HG02884 (cell line): ENCODE data around the gene ABHD17B.

Source experiments
- ATAC-seq: cut with Tn5 transposase; IDR thresholded peaks from one replicate; pipeline ENCODE4 v1.9.1; 2021; ENCODE audit warnings: mild to moderate bottlenecking, moderate library complexity; ENCODE audit not compliant: unreplicated experiment

ABHD17B gene

DNA sequence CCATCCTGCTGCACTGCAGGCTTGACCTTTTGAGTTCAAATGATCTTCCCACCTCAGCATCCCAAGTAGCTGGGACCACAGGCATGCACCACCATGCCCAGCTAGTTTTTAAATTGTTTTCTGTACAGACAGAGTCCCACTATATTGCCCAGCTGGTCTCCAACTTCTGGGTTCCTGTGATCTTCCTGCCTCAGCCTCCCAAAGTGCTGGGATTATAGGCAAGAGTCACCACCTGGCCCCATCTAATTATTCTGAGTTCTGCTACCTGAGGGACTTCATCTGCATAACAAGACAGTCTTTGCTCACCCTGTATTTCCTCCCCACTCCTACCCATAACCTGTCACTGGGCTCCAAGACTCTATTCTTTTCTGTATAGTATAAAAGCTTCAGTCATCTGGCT, 88.1 kb downstream of the ABHD17B start:
- ATAC-seq: no peak

DNA sequence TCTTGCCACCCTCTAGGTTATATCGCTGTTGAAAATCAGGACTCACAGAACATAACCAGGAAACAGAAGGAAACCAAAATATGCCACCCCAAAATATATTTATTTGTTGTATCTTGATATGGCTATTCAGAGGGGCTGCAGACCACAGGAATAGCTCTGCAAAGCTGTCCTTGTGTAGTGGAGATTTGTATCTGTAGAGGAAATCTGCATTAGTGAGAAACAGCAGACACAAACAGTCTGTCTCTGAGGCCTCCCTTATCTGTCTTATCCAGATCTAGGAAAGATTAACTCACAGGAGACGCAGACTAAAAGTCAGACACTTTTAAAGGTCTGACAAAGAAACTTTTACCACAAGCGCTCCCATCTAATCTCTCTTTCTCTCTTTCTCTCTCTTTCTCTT, 88.5 kb downstream of the ABHD17B start:
- ATAC-seq: no peak

DNA sequence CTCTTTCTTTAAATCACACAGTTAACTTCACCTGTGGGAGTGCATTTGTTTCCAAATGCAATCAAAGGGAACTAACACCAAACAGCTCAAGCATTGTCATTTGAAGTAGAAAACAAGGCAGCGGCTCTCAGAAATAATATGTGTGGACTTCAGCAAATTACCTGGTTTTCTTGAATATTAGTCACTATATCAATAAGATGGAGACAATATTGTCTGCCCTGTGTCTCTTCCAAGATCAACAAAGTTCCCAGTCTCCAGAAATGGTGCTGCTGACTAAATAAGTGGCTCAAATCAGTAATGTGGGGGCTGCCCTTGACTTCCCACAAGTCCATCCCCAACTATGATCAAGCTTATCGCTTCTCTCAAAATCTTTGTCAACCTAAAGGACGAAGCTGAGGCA, 89.6 kb downstream of the ABHD17B start:
- ATAC-seq: no peak

DNA sequence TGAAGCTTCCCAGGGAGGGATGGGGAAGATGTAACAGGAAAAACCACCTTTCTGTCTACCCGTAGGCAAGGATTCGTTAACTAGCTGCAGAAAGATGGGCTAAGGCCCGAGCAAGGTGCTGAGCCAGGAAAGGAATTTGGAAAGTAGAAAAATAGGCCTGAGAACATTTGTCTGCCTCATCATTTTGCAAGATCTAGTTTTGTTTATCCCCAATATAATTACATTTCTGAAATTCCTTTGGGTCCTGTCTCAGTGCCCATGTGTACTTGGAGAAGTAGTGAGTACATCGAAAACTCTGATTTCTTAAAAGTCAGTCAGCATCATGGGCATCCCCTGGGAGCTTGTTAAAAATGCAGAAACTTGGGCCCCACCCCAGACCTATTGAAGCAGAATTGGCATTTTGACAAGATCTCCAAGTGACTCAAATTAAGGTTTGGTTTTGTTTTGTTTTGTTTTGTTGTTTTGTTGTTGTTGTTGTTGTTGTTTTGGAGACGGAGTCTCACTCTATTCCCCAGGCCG, 90.5 kb downstream of the ABHD17B start:
- ATAC-seq: no peak

DNA sequence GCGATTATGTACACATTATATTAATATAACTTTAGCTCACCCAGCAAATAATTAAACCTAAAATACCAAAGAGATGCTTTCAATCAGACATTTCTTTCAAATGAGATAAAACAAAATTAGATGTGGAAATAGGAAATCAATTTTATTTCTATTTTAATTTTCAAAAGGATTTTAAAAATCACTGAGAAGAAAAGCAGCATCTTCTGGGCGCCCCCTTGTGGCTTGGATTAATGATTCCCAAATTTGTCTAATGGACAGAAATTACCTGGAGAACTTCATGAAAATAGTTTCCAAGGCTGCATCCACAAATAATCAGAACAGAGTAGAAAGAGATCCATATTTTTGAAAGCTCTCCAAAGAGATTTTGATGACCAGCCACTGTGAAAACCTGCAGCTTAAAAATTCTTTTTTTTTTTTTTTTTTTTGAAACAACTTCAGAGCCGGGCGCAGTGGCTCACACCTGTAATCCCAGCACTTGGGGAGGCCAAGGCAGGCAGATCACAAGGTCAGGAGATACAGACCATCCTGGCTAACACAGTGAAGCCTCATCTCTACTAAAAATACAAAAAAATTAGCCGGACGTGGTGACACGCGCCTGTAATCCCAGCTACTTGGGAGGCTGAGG, 91.8 kb downstream of the ABHD17B start:
- no peak for ATAC-seq

DNA sequence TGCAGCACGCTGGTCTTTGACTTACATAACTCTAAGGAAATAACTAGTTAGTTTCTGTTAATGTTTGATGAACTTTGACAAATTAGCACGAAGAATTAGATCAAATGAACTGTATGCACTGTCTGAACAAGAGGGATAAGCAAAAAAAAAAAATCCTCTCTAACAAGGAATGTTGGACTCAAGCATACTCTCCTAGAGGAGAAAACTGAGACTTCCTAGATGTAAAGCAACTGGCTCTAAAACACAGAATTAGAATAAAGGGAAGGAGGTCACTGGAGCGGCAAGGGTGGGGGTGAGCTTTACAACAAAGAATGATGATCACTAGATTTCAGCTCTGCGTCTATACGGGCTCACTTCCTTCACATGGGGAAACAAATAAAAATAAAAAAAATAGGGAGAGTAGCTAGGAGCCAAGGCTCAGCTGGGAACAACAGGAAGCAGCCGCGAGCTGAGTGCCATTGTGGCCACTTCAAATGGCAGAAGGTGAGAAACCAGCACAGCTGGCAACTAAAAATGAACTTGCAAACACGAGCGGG, 94.0 kb downstream of the ABHD17B start:
- no peak for ATAC-seq
